Gastrocnemius medialis (tissue), 4 donors: ENCODE results near the gene CNTN4. TPM values are rescaled to one million over a fixed set of nuclear protein-coding genes. Genes with fewer than 3 reads are reported as not detected.

Experiments
- ATAC-seq, 2 donors: fragments of 150-250 bp; one replicate each; pipeline ENCODE4 v1.9.1; 2016
- DNase-seq, 2 donors: peaks; one replicate each; pipeline ENCODE4 v3.0.0-alpha.2; 2019
- H3K27ac ChIP-seq, 4 donors: fragments of 200-600 bp; sonication (generic); 1 replicate in 1 of 4; 2 replicates in 3 of 4; pipeline ENCODE4 v1.5.1; 2016 to 2018; ENCODE audit warnings: mild to moderate bottlenecking in 2 of 4, moderate library complexity in 1 of 4
- H3K27me3 ChIP-seq, 3 donors: fragments of 200-600 bp; sonication (generic) in 2 of 3; 1 replicate in 1 of 3; 2 replicates in 2 of 3; pipeline versions ENCODE4 v1.5.1 to v1.6.0; 2016 to 2019; ENCODE audit warnings: mild to moderate bottlenecking in 1 of 3, moderate library complexity in 1 of 3
- H3K36me3 ChIP-seq, 2 donors: fragments of 200-600 bp; sonication (generic) in 1 of 2; one replicate each; pipeline ENCODE4 v1.5.1; 2017 to 2018
- H3K4me1 ChIP-seq, 2 donors: fragments of 200-600 bp; sonication (generic) in 1 of 2; one replicate each; pipeline ENCODE4 v1.5.1; 2016 to 2017; ENCODE audit warnings: mild to moderate bottlenecking in 2 of 2
- H3K4me3 ChIP-seq, 4 donors: fragments of 200-600 bp; sonication (generic) in 3 of 4; 1 replicate in 1 of 4; 2 replicates in 3 of 4; pipeline ENCODE4 v1.5.1; 2016 to 2019; ENCODE audit warnings: mild to moderate bottlenecking in 2 of 4
- H3K9me3 ChIP-seq, 3 donors: fragments of 200-600 bp; sonication (generic) in 2 of 3; 1 replicate in 1 of 3; 2 replicates in 2 of 3; pipeline ENCODE4 v1.5.1; 2016 to 2019
- POLR2A ChIP-seq, 2 donors: fragments of 450-650 bp; IDR thresholded peaks; one replicate each; pipeline ENCODE4 v1.6.1; 2017; ENCODE audit warnings: antibody characterized with exemption in 2 of 2, mild to moderate bottlenecking in 2 of 2, moderate library complexity in 2 of 2
- in situ Hi-C, 4 donors: fragments of 200-750 bp; cut with MboI; loops; one replicate each; pipeline versions ENCODE4 v1.15.0 to v1.8.0; 2017; ENCODE audit warnings: low sequenced_read_pairs in 4 of 4
- intact Hi-C: fragments of 100-400 bp; cut with DNase I; formaldehyde crosslinking; loops from one replicate; pipeline ENCODE4 v1.15.1; 2023; ENCODE audit warnings: low total_unique reads
- total RNA-seq, 4 donors: library from RNA; depleted of rRNA; stranded (reverse); fragments of >200 nt; gene quantifications; one replicate each; pipeline versions ENCODE4 v1.1.0 to v1.2.3, GENCODE V29; 2016
- TF ChIP-seq, protein P1 (sequence below), 5 experiments: fragments of 450-650 bp in 3 of 5; fragments of 200-600 bp in 2 of 5; sonication (generic) in 2 of 5; IDR thresholded peaks in 4 of 5; conservative IDR thresholded peaks in 1 of 5; 1 replicate in 4 of 5; 2 replicates in 1 of 5; pipeline ENCODE4 v1.5.1; 2016 to 2019; ENCODE audit warnings: antibody characterized with exemption in 5 of 5, mild to moderate bottlenecking in 3 of 5, moderate library complexity in 3 of 5

The CNTN4 gene
- total RNA-seq, 4 donors from 2014 or later = 0.51 to 1.9 (median 1.4) TPM

DNA sequence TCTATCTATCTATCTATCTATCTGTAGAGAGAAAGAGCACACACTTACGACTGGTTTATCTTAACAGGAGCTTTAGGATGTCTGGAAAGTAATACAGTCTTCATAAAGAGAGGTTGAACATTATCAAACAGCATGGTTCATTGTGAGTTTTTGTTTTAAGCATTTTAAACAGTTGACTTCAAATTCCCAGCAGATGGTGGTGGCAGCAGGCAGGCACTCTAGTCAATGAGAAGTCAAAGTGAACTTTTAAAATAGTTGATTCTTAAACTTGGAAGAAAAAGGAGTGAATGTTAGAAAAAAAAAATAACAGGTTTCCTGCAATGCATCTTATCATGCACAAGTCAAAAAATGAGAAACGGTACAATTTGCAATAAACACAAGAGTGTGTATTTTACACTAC is 578.8 kb downstream of the CNTN4 start:
- H3K27me3 ChIP-seq = no peaks in the 10 kb centered on the region
- in situ Hi-C loops = no loop called here
- no peaks in the 10 kb centered on the region for H3K4me1 ChIP-seq

DNA sequence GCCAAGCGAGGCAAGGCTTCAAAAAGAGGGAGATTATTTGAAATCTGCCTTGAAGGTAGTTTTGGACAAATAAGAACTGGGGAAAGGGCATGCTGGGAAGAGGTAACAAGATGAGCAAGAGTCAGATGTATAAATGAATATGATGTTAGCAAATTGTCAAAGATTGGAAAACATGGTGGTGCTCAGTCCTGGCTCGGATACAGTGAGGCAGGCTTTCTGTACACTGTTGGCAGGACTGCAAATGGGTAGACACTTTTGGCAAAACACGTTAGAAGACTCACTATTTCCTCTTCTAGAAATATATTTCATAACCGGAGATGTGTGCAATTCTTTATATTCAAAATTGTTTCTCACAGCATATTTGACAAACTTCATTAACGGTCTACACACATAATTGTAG is 581.6 kb downstream of the CNTN4 start:
- H3K27ac ChIP-seq = no peak overlapping the region
- no peak for TF ChIP-seq POLR2A (IDR thresholded peaks at IDR 0.05)
- TF ChIP-seq, protein P1, sequence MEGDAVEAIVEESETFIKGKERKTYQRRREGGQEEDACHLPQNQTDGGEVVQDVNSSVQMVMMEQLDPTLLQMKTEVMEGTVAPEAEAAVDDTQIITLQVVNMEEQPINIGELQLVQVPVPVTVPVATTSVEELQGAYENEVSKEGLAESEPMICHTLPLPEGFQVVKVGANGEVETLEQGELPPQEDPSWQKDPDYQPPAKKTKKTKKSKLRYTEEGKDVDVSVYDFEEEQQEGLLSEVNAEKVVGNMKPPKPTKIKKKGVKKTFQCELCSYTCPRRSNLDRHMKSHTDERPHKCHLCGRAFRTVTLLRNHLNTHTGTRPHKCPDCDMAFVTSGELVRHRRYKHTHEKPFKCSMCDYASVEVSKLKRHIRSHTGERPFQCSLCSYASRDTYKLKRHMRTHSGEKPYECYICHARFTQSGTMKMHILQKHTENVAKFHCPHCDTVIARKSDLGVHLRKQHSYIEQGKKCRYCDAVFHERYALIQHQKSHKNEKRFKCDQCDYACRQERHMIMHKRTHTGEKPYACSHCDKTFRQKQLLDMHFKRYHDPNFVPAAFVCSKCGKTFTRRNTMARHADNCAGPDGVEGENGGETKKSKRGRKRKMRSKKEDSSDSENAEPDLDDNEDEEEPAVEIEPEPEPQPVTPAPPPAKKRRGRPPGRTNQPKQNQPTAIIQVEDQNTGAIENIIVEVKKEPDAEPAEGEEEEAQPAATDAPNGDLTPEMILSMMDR (IDR thresholded peaks at IDR 0.05 in 4 of 5, conservative IDR thresholded peaks at IDR 0.05 in 1 of 5) = no peak
- intact Hi-C loops = no loop called here
- no peaks in the 10 kb centered on the region for H3K4me1 ChIP-seq
- DNase-seq (no peak), ATAC-seq (no peak)
- H3K27me3 ChIP-seq = no peaks in the 10 kb centered on the region
- no peaks in the 10 kb centered on the region for H3K36me3 ChIP-seq
- H3K9me3 ChIP-seq = no peaks in the 10 kb centered on the region
- in situ Hi-C loops = no loop called here
- H3K4me3 ChIP-seq = no peak overlapping the region

More for the DNA sequence above, 578.8 kb downstream of the CNTN4 start:
- Histone ChIP-seq H3K36me3 (no peaks in the 10 kb centered on the region), H3K4me3 (no peak overlapping the region), H3K9me3 (no peaks in the 10 kb centered on the region), H3K27ac (no peak overlapping the region)
- ATAC-seq (no peak), DNase-seq (no peak)
- intact Hi-C loops = no loop called here
- no peak for TF ChIP-seq POLR2A (IDR thresholded peaks at IDR 0.05)

DNA sequence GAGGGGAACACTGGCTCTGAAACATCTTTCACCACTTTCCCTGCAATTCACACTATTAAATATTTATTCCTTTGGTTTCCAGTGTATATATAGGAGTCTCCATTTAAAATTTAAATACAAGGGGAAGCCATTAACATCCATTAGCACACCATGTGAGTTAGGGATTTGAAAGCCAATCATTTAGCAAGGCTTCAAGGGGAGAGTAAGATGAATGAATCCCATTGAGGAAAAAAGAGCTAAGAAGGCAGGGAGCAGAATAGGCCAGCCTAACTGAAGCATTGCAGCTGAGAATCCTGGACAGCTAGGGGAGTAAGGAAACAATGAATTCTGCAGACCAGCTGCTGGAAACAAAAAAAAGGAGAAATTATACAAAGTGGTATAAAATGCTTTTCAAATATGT is 585.4 kb downstream of the CNTN4 start:
- Histone ChIP-seq H3K27me3 (no peaks in the 10 kb centered on the region), H3K9me3 (no peaks in the 10 kb centered on the region), H3K27ac (no peak overlapping the region), H3K36me3 (no peaks in the 10 kb centered on the region), H3K4me1 (no peaks in the 10 kb centered on the region), H3K4me3 (no peak overlapping the region)
- no peak for TF ChIP-seq POLR2A (IDR thresholded peaks at IDR 0.05)
- TF ChIP-seq, protein P1 (IDR thresholded peaks at IDR 0.05 in 4 of 5, conservative IDR thresholded peaks at IDR 0.05 in 1 of 5) = no peak
- in situ Hi-C loops (no loop called here), intact Hi-C loops (no loop called here)
- DNase-seq = no peak
- ATAC-seq = no peak

DNA sequence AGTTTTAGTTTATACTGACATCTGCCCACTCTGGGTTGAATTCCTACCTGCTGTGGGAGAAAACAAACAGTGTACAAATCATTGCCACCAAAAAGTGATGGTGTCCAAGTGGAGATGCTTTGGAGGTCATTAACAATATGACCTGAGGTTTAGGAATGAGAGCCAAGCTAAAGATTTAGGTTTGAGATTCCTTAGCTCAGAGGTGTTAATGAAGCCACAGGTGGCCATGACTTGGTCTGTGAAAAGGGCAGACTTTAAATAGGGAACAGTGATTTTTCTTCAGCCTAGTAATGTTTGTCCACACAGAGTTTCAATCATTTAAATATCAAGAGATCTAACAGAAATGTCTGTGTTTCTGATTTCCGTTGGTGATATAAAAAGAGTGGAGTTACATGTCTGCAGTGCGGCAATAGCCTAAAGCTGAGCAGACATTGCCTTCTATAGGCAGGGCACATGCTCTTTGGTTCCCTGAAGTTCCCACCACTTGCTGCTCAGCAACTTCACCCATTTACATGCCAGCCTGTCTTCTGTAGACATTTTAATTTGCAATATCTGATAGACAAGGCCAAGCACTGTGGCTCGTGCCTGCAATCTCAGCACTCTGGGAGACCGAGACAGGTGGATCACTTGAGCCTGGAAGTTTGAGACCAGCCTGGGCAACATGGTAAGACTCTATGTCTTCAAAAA is 588.3 kb downstream of the CNTN4 start:
- H3K27ac ChIP-seq = no peak overlapping the region
- H3K9me3 ChIP-seq = no peaks in the 10 kb centered on the region
- in situ Hi-C loops (no loop called here), intact Hi-C loops (no loop called here)
- H3K36me3 ChIP-seq = no peaks in the 10 kb centered on the region
- ATAC-seq (no peak), DNase-seq (no peak)
- H3K4me1 ChIP-seq = no peaks in the 10 kb centered on the region
- no peak overlapping the region for H3K4me3 ChIP-seq
- no peak for TF ChIP-seq POLR2A (IDR thresholded peaks at IDR 0.05)
- TF ChIP-seq, protein P1 (IDR thresholded peaks at IDR 0.05 in 4 of 5, conservative IDR thresholded peaks at IDR 0.05 in 1 of 5) = no peak
- no peaks in the 10 kb centered on the region for H3K27me3 ChIP-seq

- Histone ChIP-seq H3K9me3 (no peaks in the 10 kb centered on the region), H3K4me1 (no peaks in the 10 kb centered on the region), H3K36me3 (no peaks in the 10 kb centered on the region), H3K27ac (no peak overlapping the region), H3K4me3 (no peak overlapping the region), H3K27me3 (no peaks in the 10 kb centered on the region)
- intact Hi-C loops (no loop called here), in situ Hi-C loops (no loop called here)
- DNase-seq = no peak
- no peak for TF ChIP-seq POLR2A (IDR thresholded peaks at IDR 0.05)
- TF ChIP-seq, protein P1 (IDR thresholded peaks at IDR 0.05 in 4 of 5, conservative IDR thresholded peaks at IDR 0.05 in 1 of 5) = no peak
- ATAC-seq = no peak
These were observed 598.9 kb downstream of the CNTN4 start for GRCh38 chr3:2697589-2697988.
